Measurements from ENCODE around the gene RNF112. TPM values are rescaled to one million over a fixed set of nuclear protein-coding genes. Genes with fewer than 3 reads are reported as not detected.

RNF112 gene, protein sequence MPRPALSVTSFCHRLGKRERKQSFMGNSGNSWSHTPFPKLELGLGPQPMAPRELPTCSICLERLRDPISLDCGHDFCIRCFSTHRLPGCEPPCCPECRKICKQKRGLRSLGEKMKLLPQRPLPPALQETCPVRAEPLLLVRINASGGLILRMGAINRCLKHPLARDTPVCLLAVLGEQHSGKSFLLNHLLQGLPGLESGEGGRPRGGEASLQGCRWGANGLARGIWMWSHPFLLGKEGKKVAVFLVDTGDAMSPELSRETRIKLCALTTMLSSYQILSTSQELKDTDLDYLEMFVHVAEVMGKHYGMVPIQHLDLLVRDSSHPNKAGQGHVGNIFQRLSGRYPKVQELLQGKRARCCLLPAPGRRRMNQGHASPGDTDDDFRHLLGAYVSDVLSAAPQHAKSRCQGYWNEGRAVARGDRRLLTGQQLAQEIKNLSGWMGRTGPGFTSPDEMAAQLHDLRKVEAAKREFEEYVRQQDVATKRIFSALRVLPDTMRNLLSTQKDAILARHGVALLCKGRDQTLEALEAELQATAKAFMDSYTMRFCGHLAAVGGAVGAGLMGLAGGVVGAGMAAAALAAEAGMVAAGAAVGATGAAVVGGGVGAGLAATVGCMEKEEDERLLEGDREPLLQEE
- under 1 TPM; 0.14 to 0.20 TPM for total RNA-seq

DNA sequence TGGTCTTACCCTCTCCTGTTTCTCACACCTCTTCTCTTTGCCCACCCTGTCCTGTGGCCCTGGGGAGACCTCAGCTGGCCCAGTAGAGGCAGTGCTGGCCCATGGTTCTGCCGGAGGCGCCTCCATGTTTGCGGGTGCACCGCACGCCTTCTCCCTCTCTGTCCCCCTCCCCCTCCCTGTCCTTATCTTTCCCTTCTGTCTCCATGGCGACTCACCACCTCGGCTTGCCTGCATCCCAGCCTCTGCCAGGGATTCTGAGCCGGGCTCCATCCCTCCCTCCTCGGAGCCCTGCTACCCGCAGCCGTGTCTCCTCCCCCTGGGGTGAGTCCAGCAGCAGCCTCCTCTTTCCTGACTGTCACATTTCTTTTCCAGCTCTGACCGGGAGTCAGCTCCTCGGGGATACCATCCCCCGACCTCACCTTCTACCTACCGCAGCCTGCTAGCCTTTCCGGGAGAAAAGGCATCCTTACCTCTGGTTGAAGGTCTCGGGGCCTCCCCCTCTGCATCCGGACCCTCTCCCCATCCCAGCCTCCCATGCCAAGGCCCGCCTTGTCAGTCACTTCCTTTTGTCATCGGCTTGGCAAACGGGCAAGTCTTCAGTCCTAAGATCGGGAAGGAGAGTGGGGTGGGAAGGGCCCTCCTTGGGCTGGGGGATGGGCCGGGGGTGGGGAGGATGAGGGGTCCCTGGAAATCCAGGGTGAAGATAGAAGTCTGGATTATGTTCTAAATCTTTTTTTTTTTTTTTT lies at the start of gene RNF112:
RNF112 (plus strand) TSS at position 358 of the 746 bp plus-strand sequence; CDS start at position 535, 177 bp downstream.
- CTCF ChIA-PET: no interaction called here
- no peak for DNase-seq
- Mint-ChIP-seq H3K27me3 (peaks cover 2% of the 10 kb centered on the region), H3K36me3 (no peaks in the 10 kb centered on the region), H3K4me3 (no peak within 1 kb of the TSS), H3K9me3 (ENCODE audit: low read depth) (no peaks in the 10 kb centered on the region), H3K27ac (no peak within 1 kb of the TSS), H3K4me1 (no peaks in the 10 kb centered on the region)
- ATAC-seq: no peak

DNA sequence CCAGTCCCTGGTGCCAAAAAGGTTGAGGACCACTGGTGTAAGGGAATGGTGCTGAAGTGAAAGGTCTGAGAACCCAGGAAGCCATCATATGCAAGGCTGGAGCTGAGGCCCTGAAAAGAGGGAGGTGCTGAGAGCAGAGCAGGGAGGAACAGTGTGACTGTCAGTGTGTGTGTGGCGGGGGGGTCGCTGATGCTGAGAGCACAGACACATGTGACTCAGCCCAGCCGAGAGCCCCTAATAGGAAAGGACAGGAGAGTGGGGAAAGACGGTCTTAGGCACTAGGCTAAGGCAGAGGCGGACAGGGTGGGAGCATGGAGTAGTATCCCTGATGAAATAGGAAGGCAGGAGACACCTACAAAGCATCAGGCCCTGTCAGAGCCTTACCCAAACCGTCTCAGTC lies 49.7 kb upstream of the RNF112 start:
- ATAC-seq (no peak), DNase-seq (no peak)
- Mint-ChIP-seq H3K27ac (no peak overlapping the region), H3K4me1 (peaks cover 10% of the 10 kb centered on the region), H3K27me3 (peaks cover 16% of the 10 kb centered on the region), H3K36me3 (no peaks in the 10 kb centered on the region), H3K4me3 (no peak overlapping the region), H3K9me3 (ENCODE audit: low read depth) (no peaks in the 10 kb centered on the region)
- CTCF ChIA-PET: interaction anchor here (1.0 to 8.9 kb wide), 3 partner anchors 14 to 86 kb away, joined by 4 to 114 read pairs (median 46); partner anchors contain the start of gene MAPK7

DNA sequence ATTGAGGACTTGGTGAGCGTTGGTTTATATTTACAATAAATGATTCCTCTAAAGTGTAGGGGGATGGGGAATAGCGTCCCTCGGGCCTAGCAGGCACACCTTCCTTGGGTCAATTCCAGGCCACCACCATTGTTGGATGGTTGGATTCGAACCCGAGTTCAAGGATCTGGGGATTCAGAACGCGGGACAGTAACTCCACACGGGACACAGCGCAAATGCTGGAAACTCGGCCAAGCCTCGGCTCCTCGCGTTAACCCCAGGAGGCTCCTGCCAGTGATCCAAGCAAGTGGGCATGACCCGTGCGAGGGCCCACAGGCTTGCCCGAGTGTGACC lies 49.1 kb upstream of the RNF112 start:
- Mint-ChIP-seq H3K4me3 (peak overlapping the region; percentile 36), H3K9me3 (ENCODE audit: low read depth) (no peaks in the 10 kb centered on the region), H3K4me1 (peaks cover 10% of the 10 kb centered on the region), H3K27ac (no peak overlapping the region), H3K36me3 (no peaks in the 10 kb centered on the region), H3K27me3 (peaks cover 16% of the 10 kb centered on the region)
- CTCF ChIA-PET: interaction anchor here (1.0 to 8.9 kb wide), 12 partner anchors 13 to 401 kb away, joined by 4 to 114 read pairs (median 6); partner anchors contain the start of genes ALDH3A2 and MAPK7
- no peak for ATAC-seq
- DNase-seq: no peak

DNA sequence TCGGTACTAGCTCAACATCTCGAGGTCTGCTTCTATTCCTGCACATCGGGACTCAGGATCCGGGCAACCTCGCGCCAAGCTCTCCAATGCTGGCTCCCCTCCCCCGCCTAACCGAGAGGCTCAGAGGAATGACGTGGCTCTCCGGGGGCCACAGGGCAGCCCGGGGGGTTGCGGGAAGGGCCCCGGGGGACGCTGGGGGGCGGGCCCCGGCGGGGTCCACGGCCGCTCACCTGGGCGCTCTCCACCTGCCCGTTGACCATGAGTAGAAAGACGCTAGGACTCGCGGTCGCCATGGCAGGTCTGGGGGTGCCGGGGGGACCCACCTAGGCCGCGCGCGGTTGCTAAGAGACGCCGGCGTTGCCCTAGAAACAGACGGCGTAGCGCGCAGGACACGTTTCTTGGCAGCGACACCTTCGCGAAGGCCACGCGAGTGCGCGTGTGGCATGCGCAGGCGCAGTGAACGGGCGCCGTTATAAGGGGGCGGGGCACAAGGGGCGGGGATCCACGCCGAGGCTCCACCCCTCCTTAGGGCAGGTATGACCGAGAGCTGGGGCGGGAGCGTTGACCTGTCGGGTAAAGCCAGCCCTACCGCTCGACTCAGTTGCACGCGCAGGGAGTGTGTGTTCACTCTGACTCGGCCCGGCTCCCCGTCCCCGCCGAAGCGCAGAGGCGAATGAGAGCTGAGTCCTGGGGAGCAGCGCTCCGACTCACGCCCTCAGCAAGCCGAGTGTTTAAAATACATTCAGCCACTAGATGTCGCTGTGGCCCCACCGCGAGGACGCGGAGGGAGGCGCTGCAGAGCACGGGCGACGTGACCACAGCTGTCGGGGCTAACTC lies 48.5 kb upstream of the RNF112 start, which contains the start of gene B9D1:
B9D1 (minus strand) TSS at position 447 of the 837 bp plus-strand sequence; CDS start at position 293, 154 bp downstream.
- Mint-ChIP-seq H3K4me1 (peaks cover 10% of the 10 kb centered on the region), H3K9me3 (ENCODE audit: low read depth) (no peaks in the 10 kb centered on the region), H3K27ac (peak within 1 kb of the TSS; percentile 76), H3K36me3 (no peaks in the 10 kb centered on the region), H3K4me3 (peak within 1 kb of the TSS; percentile 81), H3K27me3 (peaks cover 16% of the 10 kb centered on the region)
- ATAC-seq (peak; percentile 93), DNase-seq (peak; percentile 94)
- CTCF ChIA-PET: interaction anchor here (0.6 to 8.9 kb wide), 48 partner anchors 8 to 648 kb away, joined by 3 to 114 read pairs (median 5); partner anchors contain the start of genes AKAP10, ALDH3A2 and MAPK7

DNA sequence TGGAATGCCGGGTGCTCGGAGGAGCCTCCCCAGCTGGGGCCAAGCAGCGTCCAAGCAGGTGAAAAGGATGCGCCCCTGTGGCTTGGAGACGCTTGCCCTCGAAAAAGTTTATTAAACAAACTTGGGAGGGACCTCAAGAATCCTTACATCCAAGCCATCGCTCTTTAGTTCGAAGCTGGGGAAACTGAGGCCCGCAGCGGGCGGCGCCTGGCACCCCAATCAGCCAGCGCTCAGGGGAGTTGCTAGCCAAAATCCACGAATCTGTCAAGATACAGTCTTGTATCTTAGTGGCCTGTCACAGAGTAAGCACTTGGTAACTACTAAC lies 48.0 kb upstream of the RNF112 start:
- peaks cover 16% of the 10 kb centered on the region for H3K27me3 Mint-ChIP-seq
- H3K4me3 Mint-ChIP-seq: peak overlapping the region; percentile 81

DNA sequence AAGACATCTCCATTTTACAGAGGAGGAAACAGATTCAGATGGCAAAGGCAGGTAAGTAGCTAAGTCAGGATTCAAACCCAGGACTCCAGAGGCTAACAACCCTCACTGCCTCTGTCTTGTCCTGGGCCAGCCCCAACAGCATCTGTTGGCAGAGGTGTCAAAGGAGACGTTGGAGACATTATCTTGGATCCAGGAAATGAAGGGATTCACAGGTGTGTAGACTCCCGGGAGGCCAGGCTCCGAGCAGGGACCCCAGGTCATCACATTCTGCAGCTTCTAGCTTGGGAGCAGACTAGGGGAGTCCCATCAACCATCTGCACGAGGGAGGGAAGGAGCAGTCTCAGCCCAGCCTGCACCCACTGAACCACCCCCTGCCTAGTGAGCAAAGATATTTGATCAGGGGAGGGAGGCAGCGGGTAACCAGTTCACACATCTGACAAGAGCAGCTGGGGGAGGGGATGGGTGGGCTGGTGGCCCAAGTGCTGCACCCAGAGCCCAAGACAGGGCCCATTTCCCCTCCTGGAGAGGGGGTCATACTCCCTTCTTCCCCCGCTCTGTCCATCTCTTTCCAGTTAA lies 47.5 kb upstream of the RNF112 start:
- ATAC-seq: no peak
- CTCF ChIA-PET: interaction anchor here (0.9 to 8.9 kb wide), 34 partner anchors 8 to 647 kb away, joined by 3 to 114 read pairs (median 6); partner anchors contain the start of genes AKAP10 and MAPK7

More for the DNA sequence above, 48.0 kb upstream of the RNF112 start:
- DNase-seq (no peak), ATAC-seq (no peak)
- Mint-ChIP-seq H3K36me3 (no peaks in the 10 kb centered on the region), H3K27ac (no peak overlapping the region), H3K9me3 (ENCODE audit: low read depth) (no peaks in the 10 kb centered on the region), H3K4me1 (peaks cover 10% of the 10 kb centered on the region)
- CTCF ChIA-PET: interaction anchor here (0.7 to 8.9 kb wide), 43 partner anchors 9 to 647 kb away, joined by 3 to 114 read pairs (median 5); partner anchors contain the start of genes AKAP10, ALDH3A2 and MAPK7

DNA sequence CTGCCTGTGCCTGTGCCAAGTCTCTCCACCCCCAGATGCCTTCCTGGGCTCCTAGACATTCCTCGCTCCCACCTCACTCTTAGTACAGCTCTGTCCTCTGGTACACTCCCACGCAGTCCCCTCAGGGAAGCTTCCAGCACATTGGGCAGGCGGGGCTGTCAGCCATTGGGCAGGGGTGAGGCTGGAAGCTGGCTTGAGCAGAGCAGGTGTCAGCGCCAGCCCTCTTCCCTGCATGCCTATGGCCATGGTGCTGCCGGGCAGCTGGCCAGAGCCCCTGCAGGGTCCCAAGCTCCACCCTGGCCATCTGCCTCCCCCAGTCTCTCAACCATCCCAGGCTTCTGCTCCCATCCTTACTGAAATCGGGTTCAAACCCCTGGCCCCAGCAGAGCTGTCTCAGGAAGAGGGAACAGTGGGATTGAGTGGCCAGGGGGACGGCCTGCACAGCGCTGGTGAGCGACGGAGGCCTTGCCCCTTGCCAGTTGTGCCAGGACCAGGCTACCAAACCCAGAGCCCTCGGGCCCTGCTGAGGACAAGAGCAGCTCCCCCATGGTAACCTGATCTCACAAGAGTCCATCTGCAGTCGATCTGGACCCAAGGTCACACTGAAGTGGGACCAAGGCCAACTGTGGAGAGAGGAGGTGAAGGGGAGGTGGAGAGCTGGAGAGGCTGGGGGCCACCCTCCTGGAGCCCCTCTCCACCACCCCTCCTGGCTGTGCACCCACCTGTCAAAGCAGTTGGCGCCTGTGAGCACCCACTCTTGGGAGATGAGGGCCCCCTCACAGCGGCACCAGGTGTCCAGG lies 46.1 kb upstream of the RNF112 start:
- CTCF ChIA-PET: interaction anchor here (0.6 to 8.9 kb wide), 9 partner anchors 10 to 1503 kb away, joined by 3 to 114 read pairs (median 4); partner anchors contain the start of genes ALDH3A2 and MAPK7
- H3K27ac Mint-ChIP-seq: no peak overlapping the region
- DNase-seq (no peak), ATAC-seq (no peak)
- H3K9me3 Mint-ChIP-seq (ENCODE audit: low read depth): no peaks in the 10 kb centered on the region
- peaks cover 16% of the 10 kb centered on the region for H3K27me3 Mint-ChIP-seq
- peaks cover 25% of the 10 kb centered on the region for H3K4me1 Mint-ChIP-seq
- no peaks in the 10 kb centered on the region for H3K36me3 Mint-ChIP-seq
- H3K4me3 Mint-ChIP-seq: no peak overlapping the region

More for the DNA sequence above, 47.5 kb upstream of the RNF112 start:
- Mint-ChIP-seq H3K4me1 (peaks cover 14% of the 10 kb centered on the region), H3K4me3 (no peak overlapping the region), H3K27ac (no peak overlapping the region), H3K36me3 (no peaks in the 10 kb centered on the region), H3K27me3 (peaks cover 16% of the 10 kb centered on the region), H3K9me3 (ENCODE audit: low read depth) (no peaks in the 10 kb centered on the region)
- DNase-seq: no peak

DNA sequence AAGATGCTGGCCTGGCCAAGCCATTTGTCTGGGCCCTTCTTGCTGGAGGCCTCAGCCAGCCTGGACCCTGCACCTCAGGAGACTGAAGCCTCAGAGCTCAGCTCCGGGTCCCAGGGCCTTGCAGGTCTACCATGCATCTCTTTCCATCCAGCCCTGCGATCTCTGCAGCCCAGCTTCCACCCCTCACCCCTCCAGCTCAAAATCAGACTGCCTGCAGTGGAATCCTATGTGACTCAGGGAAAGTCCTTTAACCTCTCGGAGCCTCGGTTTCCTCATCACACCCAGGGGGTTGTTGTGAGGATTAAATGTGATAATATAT lies 45.6 kb upstream of the RNF112 start:
- H3K27me3 Mint-ChIP-seq: peaks cover 16% of the 10 kb centered on the region
- no peaks in the 10 kb centered on the region for H3K36me3 Mint-ChIP-seq
- H3K27ac Mint-ChIP-seq: no peak overlapping the region
- no peak for DNase-seq
- CTCF ChIA-PET: interaction anchor here (0.6 to 8.9 kb wide), 12 partner anchors 9 to 1503 kb away, joined by 3 to 114 read pairs (median 4); partner anchors contain the start of genes ALDH3A2 and MAPK7
- no peak for ATAC-seq
- peaks cover 31% of the 10 kb centered on the region for H3K4me1 Mint-ChIP-seq
- H3K4me3 Mint-ChIP-seq: no peak overlapping the region
- no peaks in the 10 kb centered on the region for H3K9me3 Mint-ChIP-seq (ENCODE audit: low read depth)

DNA sequence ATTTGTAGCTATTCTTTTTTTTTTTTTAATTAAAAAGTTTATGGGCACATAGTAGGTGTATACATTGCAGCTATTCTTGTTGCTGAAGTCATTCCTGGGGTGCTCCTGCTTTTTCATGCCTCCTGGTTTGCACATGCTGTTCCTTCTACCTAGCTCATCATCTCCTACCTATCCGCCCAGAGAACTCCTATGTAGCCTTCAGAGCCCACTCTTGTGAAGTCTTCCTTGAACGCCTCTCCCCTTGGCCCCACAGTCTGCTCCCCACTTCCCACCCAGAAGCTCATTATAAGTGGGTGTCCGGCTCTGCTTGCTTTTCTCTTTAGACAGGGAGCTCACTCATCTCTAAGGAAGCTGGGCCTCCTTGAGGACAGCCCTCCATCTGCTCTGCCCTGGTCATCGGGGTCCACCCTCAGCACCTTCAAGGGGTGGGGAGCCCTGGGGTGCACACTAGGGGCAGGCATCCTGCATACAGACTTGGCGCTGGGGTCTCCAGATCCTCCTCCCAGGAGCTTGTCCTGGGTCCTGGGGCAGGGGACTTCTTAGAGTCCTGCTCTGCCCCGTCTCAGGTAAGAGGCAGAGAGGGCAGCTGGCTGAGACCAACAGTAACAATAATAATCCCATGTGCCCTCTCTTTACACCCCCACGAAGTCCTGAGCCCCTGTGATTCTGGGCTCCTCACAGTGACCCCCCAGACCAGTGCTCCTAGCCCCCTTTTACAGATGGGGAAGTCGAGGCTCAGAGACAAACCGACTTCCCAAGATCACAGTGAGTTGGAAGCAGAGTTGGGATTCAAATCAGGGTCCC lies 45.0 kb upstream of the RNF112 start:
- CTCF ChIA-PET: interaction anchor here (0.6 to 8.9 kb wide), 11 partner anchors 12 to 418 kb away, joined by 3 to 114 read pairs (median 3); partner anchors contain the start of genes ALDH3A2 and MAPK7
- no peak overlapping the region for H3K27ac Mint-ChIP-seq

DNA sequence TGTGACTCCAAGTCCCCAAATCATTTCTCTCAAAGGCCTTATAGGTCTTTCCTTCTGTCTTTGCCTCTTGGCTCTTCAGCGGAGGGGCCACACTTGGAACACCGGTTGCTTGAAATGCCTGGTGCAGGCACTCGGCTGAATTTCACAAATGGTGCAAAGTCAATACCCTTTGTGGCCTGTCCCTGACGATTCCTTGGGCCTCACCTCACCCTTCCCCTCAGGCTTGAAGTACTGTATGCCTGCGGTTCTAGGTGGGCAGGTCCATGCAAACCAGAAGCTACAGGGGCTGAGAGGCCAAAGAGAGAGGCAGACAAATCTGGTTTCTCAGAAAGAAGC lies 44.4 kb upstream of the RNF112 start:
- CTCF ChIA-PET: interaction anchor here (0.8 to 8.9 kb wide), 3 partner anchors 80 to 101 kb away, joined by 3 to 114 read pairs (median 3); no protein-coding TSS in a partner anchor

More for the DNA sequence above, 45.0 kb upstream of the RNF112 start:
- ATAC-seq: no peak
- H3K4me3 Mint-ChIP-seq: no peak overlapping the region
- H3K36me3 Mint-ChIP-seq: no peaks in the 10 kb centered on the region
- peaks cover 37% of the 10 kb centered on the region for H3K4me1 Mint-ChIP-seq
- H3K9me3 Mint-ChIP-seq (ENCODE audit: low read depth): no peaks in the 10 kb centered on the region
- peaks cover 16% of the 10 kb centered on the region for H3K27me3 Mint-ChIP-seq
- DNase-seq: no peak

DNA sequence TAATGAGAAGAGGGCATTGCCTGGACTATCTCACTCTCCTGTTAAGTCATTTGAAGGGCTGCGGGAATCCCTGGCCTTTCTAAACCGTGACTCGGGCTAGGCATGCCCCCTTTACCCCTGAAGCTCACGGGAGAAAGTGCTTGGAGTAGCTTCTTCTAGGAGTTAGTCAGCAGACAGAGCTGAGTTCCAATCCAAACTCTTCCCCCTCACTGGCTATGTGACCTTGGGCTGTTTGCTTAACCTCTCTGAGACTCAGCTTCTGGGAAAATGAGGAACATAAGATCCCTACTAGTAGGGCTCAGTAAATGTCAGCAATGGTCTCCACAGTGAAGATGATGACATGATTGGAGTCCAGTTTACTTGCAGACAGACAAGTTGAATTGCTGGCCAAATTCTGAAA lies 42.8 kb upstream of the RNF112 start:
- DNase-seq (no peak), ATAC-seq (no peak)
- peaks cover 19% of the 10 kb centered on the region for H3K27me3 Mint-ChIP-seq
- H3K4me1 Mint-ChIP-seq: peaks cover 47% of the 10 kb centered on the region
- H3K4me3 Mint-ChIP-seq: no peak overlapping the region
- CTCF ChIA-PET: interaction anchor here (1.2 to 2.7 kb wide), 2 partner anchors 10 to 125 kb away, joined by 3 to 18 read pairs; partner anchors contain the start of gene MAPK7
- no peak overlapping the region for H3K27ac Mint-ChIP-seq
- no peaks in the 10 kb centered on the region for H3K36me3 Mint-ChIP-seq
- no peaks in the 10 kb centered on the region for H3K9me3 Mint-ChIP-seq (ENCODE audit: low read depth)

More for the DNA sequence above, 44.4 kb upstream of the RNF112 start:
- H3K27me3 Mint-ChIP-seq: peaks cover 16% of the 10 kb centered on the region
- DNase-seq (no peak), ATAC-seq (no peak)
- no peak overlapping the region for H3K4me3 Mint-ChIP-seq
- no peak overlapping the region for H3K27ac Mint-ChIP-seq
- no peaks in the 10 kb centered on the region for H3K9me3 Mint-ChIP-seq (ENCODE audit: low read depth)
- H3K36me3 Mint-ChIP-seq: no peaks in the 10 kb centered on the region
- H3K4me1 Mint-ChIP-seq: peaks cover 42% of the 10 kb centered on the region

All from activated CD8-positive, alpha-beta memory T cell treated with anti-CD3 and anti-CD28 coated beads, Interleukin-2, amount 10 ng/mL, durations not matched to agents 7 days and 5 days (primary cell).